Activated naive CD4-positive, alpha-beta T cell treated with anti-CD3 and anti-CD28 coated beads, Interleukin-2, amount 50 U/mL, for 72 hours (primary cell): ENCODE data around the gene BCKDHB. TPM values are rescaled to one million over a fixed set of nuclear protein-coding genes. Genes with fewer than 3 reads are reported as not detected.
"Not testable (repeated sequence)": the region's sequence is repeated elsewhere in the genome, so short reads cannot be mapped to it uniquely, and the experiment has no call there.

Experiments
- ATAC-seq, 2 donors: fragments of 150-1000 bp; cut with Tn5 transposase; 2 replicates each; pipeline ENCODE4 v1.10.0; 2021; ENCODE audit warnings: mild to moderate bottlenecking in 2 of 2, moderate library complexity in 2 of 2
- DNase-seq, 2 donors: peaks; one replicate each; pipeline ENCODE4 v3.0.0; 2021 to 2022; ENCODE audit warnings: low spot score in 2 of 2
- H3K27ac Mint-ChIP-seq, 2 donors: one replicate each; pipeline ENCODE4 v1.8.0; 2022; ENCODE audit warnings: mild to moderate bottlenecking in 2 of 2, mixed read lengths in 2 of 2
- H3K36me3 Mint-ChIP-seq, 2 donors: one replicate each; pipeline ENCODE4 v1.8.0; 2022; ENCODE audit warnings: mixed read lengths in 2 of 2
- H3K9me3 Mint-ChIP-seq, 2 donors: one replicate each; pipeline ENCODE4 v1.8.0; 2022; ENCODE audit warnings: mixed read lengths in 2 of 2
- total RNA-seq, 2 donors: library from RNA; stranded (reverse); gene quantifications; one replicate each; pipeline ENCODE4 v1.2.3, GENCODE V29; 2022

Gene BCKDHB
- total RNA-seq = 10 to 100 TPM; 15.2 to 20.5 TPM

- Mint-ChIP-seq H3K9me3 (peaks cover 0 to 3% of the 10 kb centered on the region in 2 donors), H3K36me3 (peaks cover 7 to 10% of the 10 kb centered on the region in 2 donors), H3K27ac (peak within 1 kb of the TSS; percentile 81)
- ATAC-seq = peak; percentile 98
- peak; percentile 95 to 99 for DNase-seq
Observed at GRCh38 chr6:80106418-80107235, at the start of gene BCKDHB. BCKDHB (plus strand) TSS chr6:80106671; CDS start chr6:80106694, 23 bp downstream.

- Mint-ChIP-seq H3K36me3 (no peaks in the 10 kb centered on the region), H3K27ac (no peak overlapping the region), H3K9me3 (no peaks in the 10 kb centered on the region)
- ATAC-seq (no peak), DNase-seq (no peak)
Observed at GRCh38 chr6:80060774-80061173, 45.7 kb upstream of the BCKDHB start.

GRCh38 chr6:80068146-80068545, 38.3 kb upstream of the BCKDHB start:
- ATAC-seq, H3K9me3 Mint-ChIP-seq: not testable (repeated sequence)

GRCh38 chr6:80070431-80070830, 36.0 kb upstream of the BCKDHB start:
- peaks cover 0 to 12% of the 10 kb centered on the region in 2 donors for H3K36me3 Mint-ChIP-seq
- ATAC-seq, H3K9me3 Mint-ChIP-seq: not testable (repeated sequence)

More at GRCh38 chr6:80068146-80068545, 38.3 kb upstream of the BCKDHB start:
- not testable (repeated sequence) for DNase-seq, H3K36me3 Mint-ChIP-seq, H3K27ac Mint-ChIP-seq

GRCh38 chr6:80077067-80077466, 29.4 kb upstream of the BCKDHB start:
- H3K9me3 Mint-ChIP-seq = peaks cover 0 to 5% of the 10 kb centered on the region in 2 donors
- H3K27ac Mint-ChIP-seq = no peak overlapping the region
- no peak for ATAC-seq
- no peak for DNase-seq
- H3K36me3 Mint-ChIP-seq = peaks cover 0 to 12% of the 10 kb centered on the region in 2 donors

More at GRCh38 chr6:80070431-80070830, 36.0 kb upstream of the BCKDHB start:
- not testable (repeated sequence) for H3K27ac Mint-ChIP-seq, DNase-seq

GRCh38 chr6:80088637-80089036, 17.8 kb upstream of the BCKDHB start:
- DNase-seq (no peak), ATAC-seq (no peak)
- H3K27ac Mint-ChIP-seq = no peak overlapping the region
- H3K36me3 Mint-ChIP-seq = no peaks in the 10 kb centered on the region
- H3K9me3 Mint-ChIP-seq = no peaks in the 10 kb centered on the region

- ATAC-seq = peak in 1 of 2 donors; percentile 22
- DNase-seq = no peak
- Mint-ChIP-seq H3K9me3 (no peaks in the 10 kb centered on the region), H3K27ac (no peak overlapping the region), H3K36me3 (no peaks in the 10 kb centered on the region)
Observed at GRCh38 chr6:80091506-80091905, 15.0 kb upstream of the BCKDHB start.

GRCh38 chr6:80094017-80094416, 12.5 kb upstream of the BCKDHB start:
- DNase-seq (peak in 1 of 2 donors; percentile 13), ATAC-seq (no peak)
- Mint-ChIP-seq H3K36me3 (no peaks in the 10 kb centered on the region), H3K27ac (no peak overlapping the region), H3K9me3 (no peaks in the 10 kb centered on the region)

GRCh38 chr6:80095600-80095999, 10.9 kb upstream of the BCKDHB start:
- DNase-seq = no peak
- ATAC-seq = no peak
- Mint-ChIP-seq H3K9me3 (no peaks in the 10 kb centered on the region), H3K36me3 (no peaks in the 10 kb centered on the region), H3K27ac (no peak overlapping the region)

GRCh38 chr6:80098392-80098791, 8.1 kb upstream of the BCKDHB start:
- Mint-ChIP-seq H3K36me3 (no peaks in the 10 kb centered on the region), H3K27ac (no peak overlapping the region), H3K9me3 (no peaks in the 10 kb centered on the region)
- ATAC-seq (no peak), DNase-seq (no peak)

GRCh38 chr6:80104520-80104919, 2.0 kb upstream of the BCKDHB start:
- no peak overlapping the region for H3K27ac Mint-ChIP-seq
- H3K36me3 Mint-ChIP-seq = peaks cover 7 to 10% of the 10 kb centered on the region in 2 donors
- peaks cover 0 to 3% of the 10 kb centered on the region in 2 donors for H3K9me3 Mint-ChIP-seq
- ATAC-seq (no peak), DNase-seq (no peak)

GRCh38 chr6:80105972-80106417, 476 bp upstream of the BCKDHB start:
- H3K36me3 Mint-ChIP-seq = peaks cover 7 to 10% of the 10 kb centered on the region in 2 donors
- ATAC-seq (no peak), DNase-seq (no peak)
- H3K27ac Mint-ChIP-seq = peak overlapping the region; percentile 81
- H3K9me3 Mint-ChIP-seq = peaks cover 0 to 3% of the 10 kb centered on the region in 2 donors

GRCh38 chr6:80122576-80122975, 16.1 kb downstream of the BCKDHB start:
- H3K36me3 Mint-ChIP-seq = peaks cover 28 to 53% of the 10 kb centered on the region in 2 donors
- not testable (repeated sequence) for ATAC-seq, DNase-seq, H3K27ac Mint-ChIP-seq, H3K9me3 Mint-ChIP-seq

- DNase-seq (no peak), ATAC-seq (no peak)
- Mint-ChIP-seq H3K36me3 (peaks cover 14 to 18% of the 10 kb centered on the region in 2 donors), H3K9me3 (no peaks in the 10 kb centered on the region), H3K27ac (no peak overlapping the region)
Observed at GRCh38 chr6:80126657-80127345, 20.3 kb downstream of the BCKDHB start.

- DNase-seq = no peak
- Mint-ChIP-seq H3K9me3 (no peaks in the 10 kb centered on the region), H3K36me3 (peaks cover 0 to 2% of the 10 kb centered on the region in 2 donors), H3K27ac (peak overlapping the region in 1 of 2 donors; percentile 69)
- no peak for ATAC-seq
Observed at GRCh38 chr6:80129485-80129884, 23.0 kb downstream of the BCKDHB start.

- Mint-ChIP-seq H3K36me3 (peaks cover 0 to 8% of the 10 kb centered on the region in 2 donors), H3K9me3 (no peaks in the 10 kb centered on the region), H3K27ac (no peak overlapping the region)
- DNase-seq (peak in 1 of 2 donors; percentile 22), ATAC-seq (no peak)
Observed at GRCh38 chr6:80133020-80133419, 26.5 kb downstream of the BCKDHB start.

- H3K27ac Mint-ChIP-seq = no peak overlapping the region
Observed at GRCh38 chr6:80134065-80134464, 27.6 kb downstream of the BCKDHB start.

More at GRCh38 chr6:80134065-80134464, 27.6 kb downstream of the BCKDHB start:
- H3K36me3 Mint-ChIP-seq = peaks cover 0 to 8% of the 10 kb centered on the region in 2 donors
- ATAC-seq (no peak), DNase-seq (no peak)
- no peaks in the 10 kb centered on the region for H3K9me3 Mint-ChIP-seq
